ENCODE results near the gene RASL12. TPM values are rescaled to one million over a fixed set of nuclear protein-coding genes. Genes with fewer than 3 reads are reported as not detected.

The RASL12 gene
- total and polyA plus RNA-seq, 2 of the 8 experiments (the other 6 are each of a cell fraction or from before 2014, with no cell fraction given): 9.5 to 10.3 TPM

- ChIA-PET CTCF (ENCODE audit: partially characterized antibody) (interaction anchor here (1.1 to 9.6 kb wide), 4 partner anchors 23 to 273 kb away, joined by 3 to 259 read pairs (median 5); partner anchors contain the start of gene KBTBD13), POLR2A (ENCODE audit: partially characterized antibody) (interaction anchor here (0.6 kb wide), 1 partner anchor 190 kb away, joined by 3 read pairs; no protein-coding TSS in a partner anchor)
- no peak overlapping the region for H2AFZ ChIP-seq (ENCODE audit: low read length)
- H3K36me3 ChIP-seq (ENCODE audit: control insufficient read depth in 2 of 4, insufficient read depth in 4 of 4, low read length in 3 of 4): no peaks in the 10 kb centered on the region
- H3K4ac ChIP-seq (replicated peaks; ENCODE audit: insufficient read length, low read depth, low read length): no peak overlapping the region
- no peak overlapping the region for H2BK5ac ChIP-seq (ENCODE audit: low read depth, low read length)
- H3K23me2 ChIP-seq (ENCODE audit: low read depth, low read length): peaks cover 5% of the 10 kb centered on the region; the same call in 1 of the 2 replicates
- H3K4me2 ChIP-seq (ENCODE audit: insufficient read depth in 1 of 2, low read depth in 2 of 2, low read length in 2 of 2): no peak overlapping the region
- no peak overlapping the region for H2AK5ac ChIP-seq (ENCODE audit: low read depth, low read length)
- H3K4me3 ChIP-seq (ENCODE audit: extremely low read depth in 1 of 4, insufficient read depth in 2 of 4, low read depth in 3 of 4, low read length in 4 of 4): no peak overlapping the region
- no peak overlapping the region for H3K14ac ChIP-seq (ENCODE audit: insufficient read length)
- no peak overlapping the region for H3K23ac ChIP-seq (ENCODE audit: insufficient read length)
- DNase-seq (ENCODE audit: low read depth in 1 of 2, low spot score in 2 of 2) (no peak), FAIRE-seq (no peak)
- H3K9me3 ChIP-seq (ENCODE audit: insufficient read depth in 2 of 2, low read depth in 1 of 2, low read length in 1 of 2): no peaks in the 10 kb centered on the region
- no peaks in the 10 kb centered on the region for H3K79me1 ChIP-seq (ENCODE audit: low read depth, low read length)
- no peak overlapping the region for H2BK20ac ChIP-seq (ENCODE audit: low read length)
- H3K18ac ChIP-seq (ENCODE audit: extremely low read depth, low read length): no peak overlapping the region
- peaks cover 0 to 11% (median 5%) of the 10 kb centered on the region in 4 experiments; a peak in 3 of 7 replicates for H3K27me3 ChIP-seq (replicated peaks in 1 of 4; ENCODE audit: control insufficient read depth in 3 of 4, extremely low read depth in 1 of 4, insufficient read depth in 3 of 4, low read length in 3 of 4)
- no peak overlapping the region for H4K91ac ChIP-seq (replicated peaks; ENCODE audit: insufficient read length, low read length)
- H3K56ac ChIP-seq (replicated peaks; ENCODE audit: insufficient read length, low read depth, low read length): no peak overlapping the region
- H4K8ac ChIP-seq (ENCODE audit: extremely low read depth, insufficient read depth, low read length): no peak overlapping the region
- H4K5ac ChIP-seq (ENCODE audit: insufficient read length, low read depth, low read length): no peak overlapping the region
- H2BK15ac ChIP-seq (ENCODE audit: low read length): no peak overlapping the region
- WGBS, 2 experiments (ENCODE audit: extremely low coverage in 1 of 2, insufficient coverage in 1 of 2, insufficient read length in 1 of 2, insufficient replicate concordance in 2 of 2, low coverage in 1 of 2, low lambda C conversion rate in 2 of 2, missing lambda C conversion rate in 1 of 2): 95% methylated on average over 5 of the region's 5 CpGs; no CpG with 5 or more reads in 1 of the 2 experiments
- no peak overlapping the region for H2BK120ac ChIP-seq (replicated peaks; ENCODE audit: low read depth, low read length)
- no peak for TF ChIP-seq SAP30 (IDR thresholded peaks at IDR 0.05; ENCODE audit: insufficient read depth, insufficient replicate concordance, low read length)
- no peak for TF ChIP-seq MAFK (IDR thresholded peaks at IDR 0.05; ENCODE audit: low read depth, low read length)
- TF ChIP-seq TAF1 (IDR thresholded peaks at IDR 0.05; ENCODE audit: low read depth, low read length): no peak
- TF ChIP-seq ZNF274 (IDR thresholded peaks at IDR 0.05; ENCODE audit: borderline replicate concordance, extremely low read depth, low read length): no peak
- TF ChIP-seq SIN3A (conservative IDR thresholded peaks at IDR 0.05 in 1 of 2, IDR thresholded peaks at IDR 0.05 in 1 of 2; ENCODE audit: low read depth in 1 of 2, low read length in 2 of 2): no peak
- TF ChIP-seq EP300 (IDR thresholded peaks at IDR 0.05; ENCODE audit: borderline replicate concordance in 1 of 2, low read depth in 2 of 2, low read length in 2 of 2): no peak
- H3K79me2 ChIP-seq (ENCODE audit: control insufficient read depth in 1 of 2, insufficient read depth in 2 of 2, low read length in 2 of 2): no peaks in the 10 kb centered on the region
- H4K20me1 ChIP-seq (replicated peaks in 1 of 2; ENCODE audit: control insufficient read depth in 1 of 2, insufficient read depth in 2 of 2, low read length in 2 of 2): no peaks in the 10 kb centered on the region
- no peak overlapping the region for H2BK12ac ChIP-seq (ENCODE audit: low read depth, low read length)
- no peak overlapping the region for H3K27ac ChIP-seq (ENCODE audit: low read depth, low read length)
- no peak overlapping the region for H3K9ac ChIP-seq (replicated peaks in 1 of 4; ENCODE audit: extremely low read depth in 1 of 4, low read depth in 3 of 4, low read length in 3 of 4)
- peaks cover 0 to 2% (median 0%) of the 10 kb centered on the region in 4 experiments; a peak in 2 of 7 replicates for H3K4me1 ChIP-seq (replicated peaks in 1 of 4; ENCODE audit: control insufficient read depth in 3 of 4, insufficient read depth in 4 of 4, low read length in 3 of 4)
Observed at GRCh38 chr15:65105038-65105437, 37.2 kb upstream of the RASL12 start.
